DMS 273 (cell line): Measurements from ENCODE around the gene S100A6.
"Not testable (repeated sequence)": the region's sequence is repeated elsewhere in the genome, so short reads cannot be mapped to it uniquely, and the experiment has no call there.

Experiments used
- DNase-seq: peaks from one replicate; lab custom pipeline; 2025; ENCODE audit not compliant: unreplicated experiment; lab: John Stamatoyannopoulos, UW

Gene S100A6

GRCh38 chr1:153532769-153533599 is 2.8 kb downstream of the S100A6 start:
- peak; percentile 96 for DNase-seq

- DNase-seq = no peak
Observed at GRCh38 chr1:153532181-153532580, 3.6 kb downstream of the S100A6 start.

GRCh38 chr1:153531638-153532037 is 4.2 kb downstream of the S100A6 start:
- no peak for DNase-seq

- no peak for DNase-seq
Observed at GRCh38 chr1:153527683-153528040, 8.1 kb downstream of the S100A6 start.

GRCh38 chr1:153527023-153527682 is 8.6 kb downstream of the S100A6 start:
- no peak for DNase-seq

DNA sequence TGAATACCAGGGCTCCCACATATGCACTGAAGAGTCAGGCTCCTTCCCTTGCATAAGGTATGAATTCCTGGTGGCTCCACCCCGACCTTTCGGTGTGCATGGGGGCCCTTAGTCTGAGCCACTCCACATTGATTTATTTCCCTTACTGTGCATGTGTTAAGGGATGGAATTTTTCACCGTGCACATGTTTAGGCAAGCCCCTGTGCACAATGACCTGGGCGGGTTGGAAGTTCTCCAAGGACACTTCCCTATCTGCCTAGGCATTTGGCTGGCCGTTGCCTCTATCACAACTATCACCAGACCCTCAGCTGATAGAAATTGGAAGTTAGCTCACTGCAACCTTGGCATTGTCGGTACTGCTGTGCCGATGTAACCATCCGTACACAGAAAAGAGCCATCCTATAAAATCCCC is 9.7 kb downstream of the S100A6 start:
- DNase-seq = peak; percentile 87

DNA sequence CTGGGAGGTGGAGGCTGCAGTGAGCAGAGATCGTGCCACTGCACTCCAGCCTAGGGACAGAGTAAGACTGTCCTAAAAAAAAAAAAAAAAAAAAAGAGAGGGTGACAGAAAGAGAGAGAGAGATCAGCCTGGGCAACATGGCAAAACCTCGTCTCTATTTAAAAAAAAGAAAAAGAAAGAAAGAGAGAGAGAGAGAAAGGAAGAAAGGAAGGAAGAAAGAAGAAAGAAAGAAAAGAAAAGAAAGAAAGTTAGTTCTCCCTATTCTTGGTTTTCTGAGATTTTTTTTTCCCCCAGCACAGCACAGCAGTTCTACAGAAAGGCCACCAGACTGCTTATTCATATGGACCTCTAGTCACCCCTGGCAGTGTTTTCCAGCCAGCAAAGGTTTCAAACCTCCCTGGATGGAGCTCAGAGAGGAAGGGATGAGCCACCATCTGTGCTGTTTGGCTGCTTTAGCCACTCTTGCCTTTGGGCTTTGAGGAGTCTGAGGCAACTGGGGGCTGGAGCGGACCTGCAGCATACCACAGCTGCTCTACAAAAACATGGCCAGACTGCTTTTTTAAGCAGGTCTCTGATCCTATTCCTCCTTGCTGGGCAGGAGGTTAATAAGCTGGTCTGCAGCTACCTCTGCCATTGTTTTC is 10.6 kb downstream of the S100A6 start:
- peak; percentile 98 for DNase-seq

GRCh38 chr1:153522353-153523048 is 13.3 kb downstream of the S100A6 start:
- DNase-seq = not testable (repeated sequence)

DNA sequence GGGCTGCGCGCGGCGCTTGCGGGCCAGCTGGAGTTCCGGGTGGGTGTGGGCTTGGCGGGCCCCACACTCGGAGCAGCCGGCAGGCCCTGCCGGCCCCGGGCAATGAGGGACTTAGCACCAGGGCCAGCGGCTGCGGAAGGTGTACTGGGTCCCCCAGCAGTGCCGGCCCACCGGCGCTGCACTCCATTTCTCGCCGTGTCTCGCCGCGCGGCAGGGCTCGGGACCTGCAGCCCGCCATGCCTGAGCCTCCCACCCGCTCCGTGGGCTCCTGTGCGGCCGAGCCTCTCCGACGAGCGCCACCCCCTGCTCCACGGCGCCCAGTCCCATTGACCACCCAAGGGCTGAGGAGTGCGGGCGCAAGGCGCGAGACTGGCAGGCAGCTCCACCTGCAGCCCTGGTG is 14.0 kb downstream of the S100A6 start:
- not testable (repeated sequence) for DNase-seq

DNA sequence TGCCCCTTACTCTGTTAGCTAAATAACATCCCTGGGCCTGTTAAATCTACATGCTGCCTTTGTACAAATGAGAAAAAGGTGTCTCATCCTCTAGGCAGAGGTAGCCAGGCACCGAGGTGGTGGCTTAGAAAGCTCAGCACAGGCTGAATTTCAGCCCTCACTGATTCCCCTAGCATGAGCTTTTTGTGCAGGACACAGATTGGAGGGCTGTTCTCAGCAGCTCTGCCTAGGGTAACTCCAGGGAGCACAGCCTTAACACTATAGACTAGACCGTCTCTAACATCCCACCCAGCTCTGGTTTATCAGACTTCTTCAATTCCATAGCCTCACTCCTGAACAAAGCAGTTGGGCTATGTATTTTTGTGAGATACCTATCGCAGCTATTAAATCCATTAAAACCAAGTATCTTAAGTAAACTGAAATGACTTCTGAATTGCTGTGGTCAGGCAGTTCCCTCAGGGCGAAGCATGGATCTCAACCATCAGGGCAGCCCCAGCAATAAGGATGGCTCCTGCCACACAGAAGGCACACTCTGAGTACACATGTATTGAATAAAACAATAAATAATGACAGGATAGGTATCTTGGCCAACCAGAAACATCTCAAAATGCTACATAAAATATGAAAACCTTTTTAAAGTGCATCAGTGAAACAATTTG is 14.8 kb downstream of the S100A6 start:
- no peak for DNase-seq

DNA sequence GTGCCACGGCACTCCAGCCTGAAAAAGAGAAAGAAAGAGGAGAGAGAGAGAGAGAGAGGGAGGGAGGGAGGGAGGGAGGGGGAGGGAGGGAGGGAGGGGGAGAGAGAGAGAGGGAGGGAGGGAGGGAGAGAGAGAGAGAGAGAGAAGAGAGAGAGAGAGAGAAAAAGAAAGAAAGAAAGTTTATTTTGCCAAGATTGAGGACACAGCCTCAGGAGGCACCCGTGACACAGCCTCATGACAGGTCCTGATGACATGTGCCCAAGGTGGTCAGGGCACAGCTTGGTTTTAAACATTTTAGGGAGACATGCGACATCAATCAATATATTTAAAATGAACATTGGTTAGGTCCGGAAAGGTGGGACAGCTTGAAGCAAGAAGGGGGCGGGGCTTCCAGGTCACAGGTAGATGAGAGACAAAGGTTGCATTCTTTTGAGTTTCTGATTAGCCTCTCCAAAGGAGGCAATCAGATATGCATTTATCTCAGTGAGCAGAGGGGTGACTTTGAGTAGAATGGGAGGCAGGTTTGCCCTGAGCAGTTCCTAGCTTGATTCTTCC is 15.6 kb downstream of the S100A6 start:
- not testable (repeated sequence) for DNase-seq

DNA sequence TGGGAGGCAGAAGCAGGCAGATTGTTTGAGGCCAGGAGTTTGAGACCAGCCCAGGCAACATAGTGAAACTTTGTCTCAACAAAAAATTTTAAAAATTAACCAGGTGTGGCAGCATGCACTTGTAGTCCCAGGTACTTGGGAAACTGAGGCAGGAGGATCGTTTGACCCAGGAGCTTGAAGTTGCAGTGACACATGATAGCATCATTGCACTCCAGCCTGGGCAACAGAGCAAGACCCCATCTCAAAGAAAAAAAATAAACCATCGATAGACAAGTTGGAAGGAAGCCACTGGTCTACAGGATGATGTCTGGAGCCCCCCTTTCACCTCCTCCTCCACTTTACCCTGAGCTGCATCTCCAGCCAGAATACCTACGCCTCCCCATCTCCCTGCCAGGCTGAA is 16.5 kb downstream of the S100A6 start:
- no peak for DNase-seq

- no peak for DNase-seq
Observed at GRCh38 chr1:153515504-153516394, 20.0 kb downstream of the S100A6 start.

DNA sequence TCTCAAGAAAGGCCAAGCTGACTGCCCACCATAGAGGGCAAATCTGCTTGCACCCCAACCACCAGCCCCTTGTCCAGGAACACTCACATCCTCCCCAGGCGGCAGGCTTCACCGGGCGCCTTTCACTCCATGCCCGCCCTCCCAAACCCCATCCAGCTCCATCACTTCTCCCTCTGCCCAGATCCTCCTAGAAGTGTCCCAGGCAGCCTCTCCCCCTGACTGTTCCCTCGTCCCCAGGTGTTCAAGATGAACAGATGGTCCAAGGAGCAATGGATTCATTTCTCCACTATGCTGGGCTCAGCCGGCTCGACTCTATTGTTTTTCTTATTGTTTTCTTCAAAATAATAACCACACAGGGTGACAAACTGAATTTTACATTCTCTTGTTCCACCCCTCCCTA is 22.1 kb downstream of the S100A6 start:
- no peak for DNase-seq

DNA sequence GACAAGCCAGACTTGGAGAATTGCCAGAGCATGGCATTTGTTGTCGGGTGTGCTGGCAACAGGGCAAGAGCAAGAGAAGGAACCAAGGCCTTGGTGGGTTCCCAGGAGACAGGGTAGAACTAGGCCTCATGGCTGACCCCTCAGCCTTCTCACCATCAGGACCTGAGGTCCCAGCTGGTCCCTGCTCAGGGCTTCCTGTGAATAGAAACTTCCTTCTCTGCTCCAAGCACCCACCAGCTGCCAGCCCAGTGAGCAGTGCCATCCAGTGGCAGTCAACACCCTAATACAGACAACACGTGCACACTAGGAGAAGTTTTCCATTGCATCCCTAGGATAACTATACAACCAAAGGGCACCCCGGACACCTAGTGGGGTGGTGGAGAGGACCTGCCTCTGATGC is 22.8 kb downstream of the S100A6 start:
- DNase-seq = peak; percentile 78

DNA sequence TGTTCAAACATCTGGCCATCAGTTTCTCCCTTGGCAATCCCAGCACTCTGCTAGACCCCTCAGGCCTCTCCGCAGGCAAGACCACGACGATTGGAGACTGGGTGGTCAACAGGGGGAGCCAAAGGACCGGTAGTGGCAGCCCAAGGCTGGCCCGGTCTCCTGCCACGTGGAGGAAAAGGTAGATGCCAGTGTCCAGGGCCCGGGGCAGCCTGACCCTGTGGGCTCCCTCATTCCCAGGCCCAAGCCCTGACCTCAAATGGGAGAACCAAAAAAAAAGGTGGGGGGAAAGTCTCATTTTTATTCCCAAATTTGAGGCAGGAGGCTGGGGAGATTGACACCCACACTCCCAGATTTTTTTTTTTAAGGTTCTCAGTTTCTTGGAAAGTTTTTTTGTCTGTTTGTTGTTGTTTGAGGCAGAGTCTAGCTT is 24.8 kb downstream of the S100A6 start:
- DNase-seq = peak; percentile 90

DNA sequence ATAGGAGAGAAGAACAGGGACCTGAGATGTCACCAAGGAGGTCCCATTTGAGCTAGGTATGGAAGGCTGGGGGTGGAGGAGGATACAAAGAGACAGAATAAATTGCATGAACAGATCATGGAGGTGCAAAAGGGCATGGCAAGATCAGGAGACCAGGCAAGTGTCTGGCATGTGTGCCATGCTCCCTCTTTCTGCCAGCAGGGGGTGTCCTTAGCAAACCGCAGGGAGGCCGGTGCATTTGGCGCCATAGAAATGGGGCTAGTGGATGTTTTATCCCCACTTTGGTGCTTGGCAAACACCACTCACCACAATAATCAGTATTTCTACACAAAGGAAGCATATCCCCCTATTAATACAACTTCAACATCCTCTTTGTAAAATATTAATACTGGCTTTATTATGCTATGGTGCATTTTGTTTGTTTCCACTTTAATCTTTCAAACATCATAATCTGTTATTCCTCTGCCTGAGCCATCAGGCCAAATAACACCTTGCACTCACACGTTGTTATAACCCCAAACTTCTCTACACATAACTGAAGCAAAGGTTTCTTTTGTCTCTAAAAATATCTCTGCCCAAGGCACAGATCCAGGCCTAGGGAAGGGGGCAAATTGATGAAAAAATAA is 25.9 kb downstream of the S100A6 start:
- peak; percentile 69 for DNase-seq

- DNase-seq = no peak
Observed at GRCh38 chr1:153509036-153509435, 26.8 kb downstream of the S100A6 start.

DNA sequence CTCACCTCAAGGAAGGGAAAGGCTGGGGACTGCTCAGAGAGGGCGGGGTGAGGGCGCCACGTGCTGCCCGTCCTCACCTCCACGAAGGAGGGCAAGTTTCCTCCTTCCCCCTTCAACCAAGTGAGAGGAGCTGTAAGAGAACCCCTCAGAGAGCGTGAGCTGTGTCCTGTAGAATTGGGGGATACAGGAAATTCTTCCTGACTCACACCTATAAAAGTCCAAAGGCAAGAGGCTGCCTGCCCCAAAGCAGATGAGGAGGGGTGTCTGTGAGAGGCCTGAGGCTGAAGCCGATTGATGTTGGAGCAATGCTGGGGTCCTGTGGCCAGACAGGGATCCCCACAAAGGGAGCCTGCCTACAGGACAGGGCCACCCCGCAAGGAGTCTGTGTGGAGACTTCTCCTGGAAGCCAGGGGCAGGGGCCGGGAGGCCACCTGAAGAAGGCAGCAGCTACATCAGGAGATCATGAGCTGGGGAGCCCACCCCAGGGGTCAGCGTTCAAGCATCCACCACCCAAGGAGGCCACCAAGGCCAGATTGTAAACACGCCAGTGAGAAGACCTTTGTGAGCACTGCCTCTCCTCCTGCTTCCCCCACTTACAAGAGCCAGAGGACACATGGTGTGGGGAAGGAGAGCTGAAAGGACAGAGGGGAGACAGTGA is 27.7 kb downstream of the S100A6 start:
- no peak for DNase-seq
